Sciatic nerve (tissue), 2 donors: ENCODE data around the gene SPNS1. TPM values are rescaled to one million over a fixed set of nuclear protein-coding genes. Genes with fewer than 3 reads are reported as not detected.
"Not testable (repeated sequence)": the region's sequence is repeated elsewhere in the genome, so short reads cannot be mapped to it uniquely, and the experiment has no call there.

Experiments
- ATAC-seq: fragments of 200-7000 bp; cut with Tn5 transposase; one replicate; pipeline ENCODE4 v1.9.1; 2020; ENCODE audit warnings: mild to moderate bottlenecking, moderate library complexity
- DNase-seq: peaks from one replicate; pipeline ENCODE4 v3.0.0-alpha.2; 2020; ENCODE audit warnings: low spot score
- intact Hi-C: fragments of 100-400 bp; cut with DNase I; formaldehyde crosslinking; loops from one replicate; pipeline ENCODE4 v1.14.2; 2022
- total RNA-seq: library from RNA; stranded (reverse); fragmentation: NEBNext Ultra II Directional; extraction: Animal tissue kit (Norgen Biotek cat#: 25700); gene quantifications from one replicate; pipeline ENCODE4 v1.2.1, GENCODE V29; 2021
- donor health status: DM: no; HTN: no; CAD: no.
- donor health status: DM: no; HTN: no; CAD: no.

Gene SPNS1
- total RNA-seq, 1 donor from 2014 or later: 22.5 TPM

- intact Hi-C loops: loop anchor here (10.0 kb wide), 1 partner anchor 102 kb away; the partner anchor contains the start of gene TUFM
- ATAC-seq: no peak
- DNase-seq: no peak
Measured at GRCh38 chr16:28946681-28947080, 27.9 kb upstream of the SPNS1 start.

DNA sequence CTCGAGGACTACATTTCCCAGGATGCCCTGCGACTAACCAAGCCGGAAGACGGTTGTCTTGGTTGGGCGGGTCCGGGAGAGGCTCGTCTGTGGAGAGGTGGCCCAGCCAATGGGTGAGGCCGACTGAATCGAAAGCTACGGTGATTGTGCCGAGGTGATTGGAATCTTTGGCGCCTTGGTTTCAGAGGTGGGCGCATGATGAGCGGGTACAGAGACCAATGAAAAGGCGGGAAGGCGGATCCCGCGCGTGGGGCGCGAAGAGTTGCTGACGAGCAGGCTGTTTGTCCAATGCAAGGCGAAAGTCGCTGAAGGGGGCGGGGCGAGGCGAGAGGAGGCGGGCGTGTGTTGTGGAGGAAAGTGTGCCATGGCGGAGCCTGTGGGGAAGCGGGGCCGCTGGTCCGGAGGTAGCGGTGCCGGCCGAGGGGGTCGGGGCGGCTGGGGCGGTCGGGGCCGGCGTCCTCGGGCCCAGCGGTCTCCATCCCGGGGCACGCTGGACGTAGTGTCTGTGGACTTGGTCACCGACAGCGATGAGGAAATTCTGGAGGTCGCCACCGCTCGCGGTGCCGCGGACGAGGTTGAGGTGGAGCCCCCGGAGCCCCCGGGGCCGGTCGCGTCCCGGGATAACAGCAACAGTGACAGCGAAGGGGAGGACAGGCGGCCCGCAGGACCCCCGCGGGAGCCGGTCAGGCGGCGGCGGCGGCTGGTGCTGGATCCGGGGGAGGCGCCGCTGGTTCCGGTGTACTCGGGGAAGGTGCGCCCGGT, 23.7 kb upstream of the SPNS1 start, which contains the start of gene NFATC2IP:
Gene NFATC2IP, plus strand, starts transcription at position 290 of the 762 bp plus-strand sequence. Its CDS starts 75 bp downstream, at position 365.
- intact Hi-C loops: loop anchor here (10.0 kb wide), 1 partner anchor 126 kb away; the partner anchor contains the start of gene ATXN2L
- DNase-seq (peak; percentile 100), ATAC-seq (peak; percentile 99)

DNA sequence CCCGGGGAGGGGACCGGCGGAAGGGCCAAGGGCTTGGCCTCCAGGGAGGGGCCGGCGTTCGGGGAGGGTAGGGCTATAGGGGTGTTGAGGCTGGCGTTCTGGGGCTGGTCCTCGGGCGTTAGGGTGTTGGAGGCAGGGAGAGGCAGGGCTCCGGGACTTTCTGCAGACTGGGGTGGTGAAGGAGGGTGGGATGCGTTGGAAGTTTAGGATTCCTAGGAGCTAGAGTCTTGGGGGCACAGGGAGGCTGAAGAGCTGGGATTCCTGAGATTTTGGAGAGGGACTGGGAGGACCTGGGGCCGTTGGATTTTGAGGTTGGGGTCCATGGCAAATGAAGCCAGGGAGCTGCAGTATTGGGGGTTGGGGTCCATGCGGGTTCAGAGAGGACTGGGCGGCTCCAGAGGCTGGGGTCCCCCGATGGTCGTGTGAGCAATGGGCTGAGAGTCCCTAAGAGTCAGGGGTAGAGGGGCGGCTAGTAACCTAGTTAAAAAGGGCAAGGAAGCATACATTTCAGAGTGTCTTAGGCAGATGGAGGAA, 23.1 kb upstream of the SPNS1 start:
- intact Hi-C loops: loop anchor here (10.0 kb wide), 1 partner anchor 127 kb away; the partner anchor contains the start of gene ATXN2L
- ATAC-seq (no peak), DNase-seq (no peak)

DNA sequence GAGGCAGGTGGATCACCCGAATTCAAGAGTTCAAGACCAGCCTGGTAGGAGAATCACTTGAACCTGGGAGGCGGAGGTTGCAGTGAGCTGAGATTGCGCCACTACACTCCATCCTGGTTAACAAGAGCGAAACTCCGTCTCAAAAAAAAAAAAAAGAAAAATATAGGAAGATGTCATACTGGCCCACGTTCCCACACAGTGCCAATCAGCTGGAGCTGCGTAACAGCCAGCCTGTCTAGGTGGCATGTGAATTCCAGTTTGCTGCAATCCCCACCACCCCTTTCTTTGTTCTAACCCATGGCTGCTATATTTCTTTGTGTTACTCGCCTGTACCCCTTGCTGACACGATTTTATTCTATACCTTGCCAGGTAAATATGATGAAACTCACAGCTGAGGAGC, 16.4 kb upstream of the SPNS1 start:
- DNase-seq (no peak), ATAC-seq (no peak)
- intact Hi-C loops: loop anchor here (10.0 kb wide), 1 partner anchor 133 kb away; the partner anchor contains the start of gene ATXN2L

DNA sequence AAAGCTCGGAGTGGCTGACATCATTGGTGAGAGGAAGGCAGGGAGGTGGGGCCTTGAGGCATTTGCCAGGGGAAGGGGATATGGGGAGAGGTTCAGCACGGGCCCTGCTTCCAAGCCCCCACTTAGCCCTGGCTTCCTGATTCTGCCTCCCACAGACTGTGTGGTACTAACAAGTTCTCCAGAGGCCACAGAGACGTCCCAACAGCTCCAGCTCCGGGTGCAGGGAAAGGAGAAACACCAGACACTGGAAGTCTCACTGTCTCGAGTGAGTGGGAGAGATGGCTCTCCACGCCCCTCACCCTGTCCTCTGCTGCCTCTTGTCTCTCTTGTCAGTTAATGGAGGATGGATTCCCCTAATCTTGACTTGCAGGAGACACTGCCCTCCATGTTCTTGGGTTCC, 15.7 kb upstream of the SPNS1 start:
- DNase-seq: no peak
- no peak for ATAC-seq
- intact Hi-C loops: loop anchor here (10.0 kb wide), 1 partner anchor 134 kb away; the partner anchor contains the start of gene ATXN2L

DNA sequence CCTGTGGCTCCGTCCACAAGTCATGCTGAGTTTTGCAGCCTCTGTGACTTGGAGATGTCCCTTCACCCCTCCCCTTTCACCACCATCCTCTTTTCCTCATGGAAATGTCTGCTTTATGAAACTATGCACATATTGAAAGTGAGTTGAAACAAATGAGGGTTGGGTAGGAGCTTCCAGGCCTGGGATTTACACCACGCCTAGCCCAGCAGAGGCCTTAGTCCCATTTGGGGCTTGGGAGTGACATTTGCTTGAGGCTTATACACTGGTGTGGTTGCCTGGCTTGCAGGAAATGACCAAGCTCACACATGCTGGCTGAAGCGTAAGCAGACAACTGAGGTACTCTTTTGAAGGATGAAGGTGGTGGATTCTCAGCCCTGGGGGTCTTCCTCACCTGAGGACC, 10.5 kb upstream of the SPNS1 start:
- intact Hi-C loops: no loop called here
- DNase-seq (no peak), ATAC-seq (no peak)

- intact Hi-C loops: no loop called here
- no peak for DNase-seq
- ATAC-seq: no peak
Measured at GRCh38 chr16:28964496-28964895, 10.1 kb upstream of the SPNS1 start.

DNA sequence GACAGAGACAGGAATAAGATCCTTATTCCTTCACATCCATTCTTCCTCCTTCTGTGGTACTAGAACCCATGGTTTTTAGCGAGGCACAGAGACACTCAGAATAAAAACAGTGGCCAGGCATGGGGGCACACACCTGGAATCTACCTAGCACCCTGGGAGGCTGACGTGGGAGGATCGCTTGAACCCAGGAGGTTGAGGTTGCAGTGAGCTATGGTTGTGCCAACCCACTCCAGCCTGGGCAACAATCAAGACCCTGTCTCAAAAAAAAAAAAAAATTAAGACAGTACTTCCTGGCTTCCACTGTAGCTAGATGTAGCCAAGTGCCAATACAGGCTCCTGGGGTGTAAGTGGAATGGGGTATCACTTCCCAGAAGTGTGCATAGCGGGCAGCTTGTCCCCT, 7.4 kb upstream of the SPNS1 start:
- DNase-seq: no peak
- intact Hi-C loops: no loop called here

GRCh38 chr16:28969696-28970095, 4.9 kb upstream of the SPNS1 start:
- ATAC-seq, intact Hi-C loops: not testable (repeated sequence)

More for the DNA sequence above, 7.4 kb upstream of the SPNS1 start:
- no peak for ATAC-seq

DNA sequence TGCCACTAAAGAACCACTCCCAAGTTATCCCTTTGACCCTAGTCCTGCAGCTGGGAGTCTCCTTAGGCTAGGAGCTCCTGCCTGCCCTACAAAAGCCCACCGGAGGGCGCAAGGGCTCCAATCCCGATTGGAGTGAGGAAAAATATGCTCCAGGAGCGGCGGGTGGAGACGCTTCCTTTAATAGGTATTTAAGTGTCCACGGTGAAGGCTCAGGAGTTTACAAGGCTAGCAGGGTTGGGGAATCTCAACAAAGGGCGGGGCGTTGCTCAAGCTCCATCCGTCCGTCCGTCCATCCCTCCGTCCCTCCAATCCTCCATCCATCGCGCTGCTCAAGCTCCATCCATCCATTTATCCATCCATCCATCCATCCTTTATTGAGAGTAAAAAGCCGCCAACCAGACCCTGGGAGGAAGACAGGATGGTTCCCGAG, 556 bp upstream of the SPNS1 start:
- intact Hi-C loops: no loop called here
- ATAC-seq: peak; percentile 66
- peak; percentile 72 for DNase-seq

More at GRCh38 chr16:28969696-28970095, 4.9 kb upstream of the SPNS1 start:
- not testable (repeated sequence) for DNase-seq

DNA sequence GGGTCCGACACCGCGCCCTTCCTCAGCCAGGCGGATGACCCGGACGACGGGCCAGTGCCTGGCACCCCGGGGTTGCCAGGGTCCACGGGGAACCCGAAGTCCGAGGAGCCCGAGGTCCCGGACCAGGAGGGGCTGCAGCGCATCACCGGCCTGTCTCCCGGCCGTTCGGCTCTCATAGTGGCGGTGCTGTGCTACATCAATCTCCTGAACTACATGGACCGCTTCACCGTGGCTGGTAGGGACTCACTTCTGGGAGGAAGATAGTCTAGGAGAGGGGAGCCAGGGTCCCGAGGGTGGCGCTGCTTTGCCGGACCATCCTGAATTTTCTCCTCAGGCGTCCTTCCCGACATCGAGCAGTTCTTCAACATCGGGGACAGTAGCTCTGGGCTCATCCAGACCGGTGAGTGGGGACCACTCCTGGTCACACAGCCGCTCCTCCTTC, 601 bp downstream of the SPNS1 start:
- no peak for ATAC-seq
- intact Hi-C loops: no loop called here
- DNase-seq: no peak

- intact Hi-C loops: no loop called here
- DNase-seq (no peak), ATAC-seq (no peak)
Measured at GRCh38 chr16:28977703-28978662, 3.4 kb downstream of the SPNS1 start.

GRCh38 chr16:28980330-28980729, 5.8 kb downstream of the SPNS1 start:
- intact Hi-C loops, DNase-seq, ATAC-seq: not testable (repeated sequence)

- ATAC-seq (no peak), DNase-seq (no peak)
- intact Hi-C loops: no loop called here
Measured at GRCh38 chr16:28980929-28981328, 6.4 kb downstream of the SPNS1 start.

GRCh38 chr16:28981517-28981916, 6.9 kb downstream of the SPNS1 start:
- intact Hi-C loops: no loop called here
- ATAC-seq (no peak), DNase-seq (no peak)

DNA sequence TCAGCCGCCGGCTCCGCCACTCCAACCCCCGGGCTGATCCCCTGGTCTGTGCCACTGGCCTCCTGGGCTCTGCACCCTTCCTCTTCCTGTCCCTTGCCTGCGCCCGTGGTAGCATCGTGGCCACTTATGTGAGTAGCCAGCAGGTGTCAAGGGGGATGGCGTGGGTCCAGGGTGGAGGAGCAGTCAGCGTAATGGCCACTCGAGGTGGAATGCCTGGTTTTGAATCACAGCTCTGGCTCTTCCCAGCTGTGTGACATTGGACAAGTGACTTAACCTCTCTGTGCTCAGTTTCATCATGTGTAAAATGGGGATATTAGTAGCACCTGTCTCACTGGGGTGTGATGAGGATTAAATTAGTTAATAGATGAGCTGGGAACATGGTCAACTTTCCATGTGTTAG, 7.8 kb downstream of the SPNS1 start:
- intact Hi-C loops: no loop called here
- no peak for ATAC-seq
- no peak for DNase-seq

DNA sequence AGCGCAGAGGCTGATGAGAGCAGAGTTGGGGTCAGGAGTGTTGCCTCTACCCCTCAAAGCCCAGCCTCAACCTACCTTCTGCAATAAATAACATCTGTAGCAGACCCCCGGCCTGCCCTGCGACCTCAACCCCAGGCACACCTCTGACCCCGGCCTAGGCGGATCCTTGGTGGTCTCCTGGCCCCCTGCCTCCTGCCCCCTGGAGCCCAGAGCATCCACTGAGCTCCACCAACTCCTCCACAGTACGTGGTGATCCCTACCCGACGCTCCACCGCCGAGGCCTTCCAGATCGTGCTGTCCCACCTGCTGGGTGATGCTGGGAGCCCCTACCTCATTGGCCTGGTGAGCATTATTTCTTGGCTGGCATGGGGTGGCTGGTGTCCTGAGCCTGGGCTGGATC, 8.4 kb downstream of the SPNS1 start:
- intact Hi-C loops: no loop called here
- DNase-seq (no peak), ATAC-seq (no peak)

GRCh38 chr16:28983644-28984043, 9.1 kb downstream of the SPNS1 start:
- DNase-seq: no peak
- ATAC-seq: no peak
- intact Hi-C loops: no loop called here

GRCh38 chr16:28984091-28984490, 9.5 kb downstream of the SPNS1 start:
- no peak for ATAC-seq
- intact Hi-C loops: no loop called here

More at GRCh38 chr16:28984091-28984490, 9.5 kb downstream of the SPNS1 start:
- no peak for DNase-seq
